SIG-M5 treated with dmso at 0.1 percent for 504 hours (cell line): Measurements from ENCODE around the gene TLE4.
"Not testable (repeated sequence)": the region's sequence is repeated elsewhere in the genome, so short reads cannot be mapped to it uniquely, and the experiment has no call there.

Source experiments
- DNase-seq: peaks from one replicate; lab custom pipeline; 2025; ENCODE audit not compliant: unreplicated experiment; lab: John Stamatoyannopoulos, UW

The TLE4 gene

DNA sequence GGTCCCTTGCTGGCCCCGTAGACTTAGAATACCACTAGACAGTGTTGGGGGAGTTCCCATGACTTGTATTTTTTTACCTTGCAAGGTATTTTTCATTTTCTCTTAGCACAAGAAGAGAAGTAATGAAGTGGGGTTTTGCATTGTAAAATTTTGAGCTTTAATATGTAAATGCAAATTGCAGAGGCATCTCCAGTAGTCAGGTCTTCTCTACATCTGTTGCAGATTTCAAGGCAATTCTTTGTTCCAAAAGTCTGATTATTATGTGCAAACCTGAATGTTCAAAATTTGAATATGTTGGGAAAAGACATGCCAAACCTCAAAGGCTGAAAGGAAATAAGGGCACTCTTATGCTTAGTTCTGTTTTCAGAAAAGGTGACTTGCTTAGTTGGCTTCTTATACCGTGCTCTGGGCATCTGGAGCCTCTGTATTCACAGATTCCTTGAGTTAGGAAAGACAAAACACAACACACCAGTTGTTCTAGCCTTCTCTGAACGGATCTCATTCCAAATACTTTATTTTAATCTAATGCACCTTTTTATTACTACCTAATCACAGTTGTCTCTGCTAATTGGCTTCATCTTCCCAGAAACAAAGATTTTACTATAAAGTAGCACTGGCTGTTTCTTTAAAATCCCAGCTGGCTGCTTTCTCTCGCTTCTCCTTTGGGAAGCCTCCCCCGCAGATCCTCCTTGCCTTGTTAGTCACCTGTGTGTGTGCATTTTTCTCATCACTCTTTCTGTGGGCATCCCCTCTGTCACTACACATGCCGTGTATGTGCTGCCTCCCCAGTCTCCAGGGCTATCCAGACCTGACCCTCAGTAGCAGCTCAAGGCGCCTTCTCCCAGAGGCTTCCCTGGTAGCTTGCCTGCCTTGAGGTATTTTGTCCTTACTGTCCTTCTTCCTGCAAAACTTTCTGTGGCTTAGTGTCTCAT, 138.2 kb downstream of the TLE4 start:
- DNase-seq, result no peak

DNA sequence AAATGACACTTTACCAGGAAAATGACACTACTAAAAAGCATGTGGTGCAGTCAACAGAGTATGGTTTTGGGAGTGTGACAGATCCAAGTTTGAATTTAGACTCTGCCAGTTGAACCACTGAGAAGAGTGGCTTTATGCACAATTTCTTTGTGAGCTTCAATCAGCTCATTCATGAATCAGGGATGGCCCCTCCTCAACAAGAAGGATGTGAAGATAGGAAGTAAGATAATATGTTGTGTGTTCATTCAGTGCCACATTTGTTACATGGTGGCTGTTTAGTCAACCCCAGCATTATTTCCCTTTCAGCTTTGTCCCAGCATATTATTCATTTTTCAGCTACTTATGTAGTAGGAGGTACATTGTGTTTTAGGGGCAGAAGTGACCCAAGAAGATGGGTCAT, 140.1 kb downstream of the TLE4 start:
- DNase-seq, result no peak

DNA sequence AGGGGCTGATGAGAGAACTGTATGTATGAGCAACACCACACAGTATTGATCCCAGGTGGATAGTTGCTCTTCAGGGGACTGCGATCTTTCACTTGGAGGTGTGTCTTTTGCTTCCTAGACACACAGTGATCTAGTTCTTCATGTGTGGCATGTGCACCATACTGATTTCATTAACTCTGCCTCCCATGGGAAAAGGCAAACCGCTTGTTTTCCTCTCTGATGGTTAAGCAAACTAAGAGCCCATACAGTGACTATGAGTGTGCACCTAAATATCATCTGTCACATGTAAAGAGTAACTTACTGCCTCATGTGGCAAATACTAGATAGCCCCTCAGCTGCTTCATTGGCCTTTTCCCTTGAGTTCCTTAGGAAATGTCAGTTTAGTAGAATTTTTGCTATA, 147.3 kb downstream of the TLE4 start:
- DNase-seq, result no peak

DNA sequence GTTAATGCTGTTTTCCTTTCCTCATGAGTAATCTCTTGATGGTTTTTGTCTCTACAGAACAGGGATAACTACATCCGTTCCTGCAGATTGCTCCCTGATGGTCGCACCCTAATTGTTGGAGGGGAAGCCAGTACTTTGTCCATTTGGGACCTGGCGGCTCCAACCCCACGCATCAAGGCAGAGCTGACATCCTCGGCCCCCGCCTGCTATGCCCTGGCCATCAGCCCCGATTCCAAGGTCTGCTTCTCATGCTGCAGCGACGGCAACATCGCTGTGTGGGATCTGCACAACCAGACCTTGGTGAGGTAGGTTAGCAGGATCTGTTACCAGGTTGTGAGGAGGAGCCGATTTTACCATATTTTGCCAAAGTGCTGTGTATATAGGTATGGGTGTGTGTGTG, 148.2 kb downstream of the TLE4 start:
- no peak for DNase-seq

DNA sequence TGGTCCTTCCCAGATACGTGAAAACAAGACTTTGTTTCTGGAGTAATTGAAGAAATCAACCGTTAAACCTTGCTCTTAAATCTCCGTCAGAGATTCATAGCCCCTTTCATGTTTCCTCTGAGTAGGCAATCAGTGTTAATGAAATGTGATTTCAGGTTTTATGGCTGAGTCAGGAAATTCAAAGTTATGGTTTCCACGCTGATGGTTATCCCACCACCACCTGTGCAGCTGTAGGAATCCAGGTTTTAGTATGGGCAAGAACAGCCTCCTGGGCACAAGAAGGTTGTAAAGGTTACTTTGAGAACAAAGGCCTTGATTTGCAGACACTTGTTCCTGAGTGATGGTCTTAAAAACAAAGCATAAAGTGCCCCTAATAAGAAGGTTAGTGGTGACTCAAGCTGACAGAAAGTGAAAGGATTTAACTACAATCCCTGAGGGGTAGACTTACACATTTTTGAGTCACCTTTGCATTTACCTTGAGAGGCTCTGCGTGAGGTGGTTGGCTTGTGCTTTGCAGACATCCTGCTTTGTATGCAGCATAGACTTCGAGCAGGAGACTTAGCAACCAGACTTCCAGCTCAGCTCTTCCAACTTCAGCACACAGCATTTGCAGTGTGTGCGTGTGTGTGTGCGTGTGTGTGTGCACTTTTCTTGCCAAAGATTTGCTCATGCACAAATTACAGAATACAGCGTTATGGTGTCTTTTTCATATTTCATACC, 159.6 kb downstream of the TLE4 start:
- no peak for DNase-seq

DNA sequence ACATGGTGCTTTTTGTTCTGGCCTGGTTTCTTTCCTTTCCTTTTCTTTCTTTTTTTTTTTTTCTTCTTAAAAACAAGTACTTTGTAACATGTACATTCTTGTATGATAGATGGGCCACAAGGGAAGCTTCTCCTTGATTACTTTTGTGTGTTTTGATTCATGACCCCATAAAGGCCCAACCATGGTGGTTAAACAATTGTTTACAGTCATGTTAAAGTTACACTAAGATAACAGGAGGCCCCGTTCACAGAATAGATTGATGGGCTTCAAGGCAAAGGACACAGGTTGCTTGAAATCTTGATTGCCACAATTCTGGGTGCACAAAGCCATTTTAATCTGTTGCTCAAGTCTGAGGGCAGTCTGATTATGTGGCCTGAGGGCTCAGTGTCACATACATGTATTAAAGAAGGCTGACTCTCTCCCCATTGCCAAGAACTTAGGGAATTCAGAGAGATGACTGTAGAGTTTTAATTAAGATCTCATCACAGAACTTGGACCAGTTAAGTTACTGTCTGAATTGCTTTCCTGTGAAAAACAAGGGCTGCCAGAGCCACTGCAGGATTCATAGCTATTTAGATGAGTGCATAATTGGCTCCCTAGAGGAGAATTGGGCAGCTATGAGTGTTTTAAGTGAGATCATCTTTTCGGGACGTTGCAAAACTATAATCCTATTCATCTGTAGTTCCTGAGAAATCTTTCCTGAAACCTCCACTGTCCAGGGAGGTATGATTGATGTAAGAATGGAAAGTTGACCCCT, 163.4 kb downstream of the TLE4 start:
- DNase-seq, result no peak

DNA sequence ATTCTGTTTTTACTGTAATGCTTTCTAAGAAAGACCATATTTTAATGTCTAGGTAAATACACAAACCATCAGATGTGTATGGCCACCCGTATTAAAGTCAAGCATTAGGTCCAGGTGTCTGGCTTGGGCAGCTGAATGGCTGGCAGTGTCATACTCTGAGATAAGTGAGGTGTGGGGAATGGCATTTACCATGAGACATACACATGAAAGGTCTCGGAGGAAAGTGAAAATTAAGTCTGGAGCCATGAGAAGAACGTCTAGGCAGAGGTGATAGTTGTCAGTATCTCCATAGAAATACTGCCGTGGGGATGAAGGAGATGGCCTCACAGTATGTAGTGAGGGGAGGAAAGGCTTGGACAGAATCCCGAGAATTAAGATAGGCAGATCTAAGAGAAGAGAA, 164.3 kb downstream of the TLE4 start:
- no peak for DNase-seq

DNA sequence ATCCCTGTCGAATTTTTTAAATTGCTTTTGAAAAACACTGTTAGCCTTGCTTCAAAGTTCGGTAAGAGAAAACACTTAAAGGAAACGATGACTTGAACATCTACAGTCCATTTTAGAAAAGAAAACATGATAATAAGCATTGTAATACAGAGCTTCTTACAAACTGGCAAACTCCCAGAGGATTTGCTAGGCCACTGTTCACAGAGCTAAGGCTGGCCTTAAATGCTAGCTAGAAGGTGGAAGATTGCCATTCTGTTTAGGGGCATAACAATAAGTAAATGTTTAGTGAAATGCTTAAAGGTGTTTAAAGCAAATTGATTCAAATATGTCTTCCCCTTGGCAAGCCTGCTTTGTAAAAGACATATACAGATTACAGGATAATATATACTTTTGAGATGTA, 169.6 kb downstream of the TLE4 start:
- DNase-seq, result no peak

DNA sequence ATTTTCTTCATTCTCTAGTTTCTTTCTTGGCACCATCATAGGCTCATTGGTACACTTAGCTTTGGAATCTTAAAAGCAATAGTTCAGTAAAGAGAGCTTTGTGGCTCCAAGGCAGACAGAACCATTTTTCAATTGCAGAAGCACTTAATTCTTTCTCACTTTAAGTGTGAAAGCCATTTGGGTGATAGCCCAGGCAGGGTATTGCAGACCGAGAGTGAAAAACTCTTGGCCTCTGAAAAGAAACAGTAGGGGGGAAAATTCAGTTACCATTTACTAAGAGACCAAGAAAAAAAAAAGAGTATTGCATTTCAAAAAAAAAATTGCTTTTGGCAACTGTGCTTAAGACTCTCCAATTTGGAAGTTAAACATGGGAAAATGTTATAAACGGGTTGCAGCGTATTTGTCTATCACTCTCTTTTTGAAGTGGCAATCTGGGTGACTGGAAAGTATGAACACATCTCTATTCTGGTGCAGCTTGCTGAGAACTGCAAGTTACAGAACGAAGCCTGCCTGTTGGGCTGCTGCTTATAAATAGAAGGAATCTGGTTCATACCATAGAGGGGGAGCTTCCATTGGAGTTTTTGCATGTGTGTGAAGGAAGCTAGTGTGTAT, 170.5 kb downstream of the TLE4 start:
- DNase-seq, result no peak

GRCh38 chr9:79744521-79744920, 172.8 kb downstream of the TLE4 start:
- no peak for DNase-seq

DNA sequence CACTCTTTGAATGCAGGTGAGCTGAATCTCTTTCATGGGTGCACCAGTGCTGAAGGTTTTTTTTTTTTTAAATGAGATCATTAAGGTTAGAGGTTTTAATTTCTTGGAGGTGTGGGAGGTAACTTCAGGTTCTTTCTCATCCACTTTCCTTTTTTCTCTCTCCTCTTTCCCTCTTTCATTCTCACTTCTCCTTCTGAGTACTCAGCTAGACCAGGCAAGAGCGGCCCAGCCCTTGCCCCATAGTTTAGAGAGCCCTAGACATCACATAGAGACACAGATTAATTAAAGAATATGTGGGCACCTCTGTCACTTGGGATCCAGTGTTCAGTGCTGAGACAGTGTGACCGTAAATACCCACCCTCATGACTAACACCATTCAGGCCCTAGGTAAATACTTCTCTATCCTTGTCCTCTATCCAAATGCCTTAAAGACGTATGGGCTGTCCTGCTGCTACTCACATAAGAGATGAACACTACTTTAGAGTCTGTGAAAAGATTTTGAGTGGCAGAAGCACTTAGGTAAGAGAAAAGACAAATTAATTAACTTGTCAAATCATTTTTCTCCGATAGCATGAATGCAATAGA, 174.1 kb downstream of the TLE4 start:
- no peak for DNase-seq

- DNase-seq, result not testable (repeated sequence)
Observed at GRCh38 chr9:79751895-79752466, 180.2 kb downstream of the TLE4 start.

- no peak for DNase-seq
Observed at GRCh38 chr9:79756414-79756813, 184.6 kb downstream of the TLE4 start.

DNA sequence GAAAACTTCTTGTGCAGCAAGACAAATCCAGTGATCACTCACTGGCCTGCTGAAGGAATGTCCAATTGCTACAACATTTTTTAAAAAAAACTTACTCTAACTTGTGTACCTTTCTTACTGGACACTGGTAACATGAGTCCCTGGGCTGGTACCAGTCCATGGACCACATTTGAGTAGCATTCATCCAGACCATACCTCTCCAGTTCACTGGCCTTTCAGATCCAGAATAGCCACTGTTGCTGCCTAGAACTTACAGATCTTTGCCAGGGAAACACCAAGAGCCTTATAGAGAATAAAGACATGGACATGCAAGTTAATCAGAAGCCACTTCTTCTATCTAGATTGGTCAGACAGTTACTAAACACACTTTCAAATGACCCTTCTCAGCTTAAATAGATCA, 185.3 kb downstream of the TLE4 start:
- DNase-seq, result no peak

DNA sequence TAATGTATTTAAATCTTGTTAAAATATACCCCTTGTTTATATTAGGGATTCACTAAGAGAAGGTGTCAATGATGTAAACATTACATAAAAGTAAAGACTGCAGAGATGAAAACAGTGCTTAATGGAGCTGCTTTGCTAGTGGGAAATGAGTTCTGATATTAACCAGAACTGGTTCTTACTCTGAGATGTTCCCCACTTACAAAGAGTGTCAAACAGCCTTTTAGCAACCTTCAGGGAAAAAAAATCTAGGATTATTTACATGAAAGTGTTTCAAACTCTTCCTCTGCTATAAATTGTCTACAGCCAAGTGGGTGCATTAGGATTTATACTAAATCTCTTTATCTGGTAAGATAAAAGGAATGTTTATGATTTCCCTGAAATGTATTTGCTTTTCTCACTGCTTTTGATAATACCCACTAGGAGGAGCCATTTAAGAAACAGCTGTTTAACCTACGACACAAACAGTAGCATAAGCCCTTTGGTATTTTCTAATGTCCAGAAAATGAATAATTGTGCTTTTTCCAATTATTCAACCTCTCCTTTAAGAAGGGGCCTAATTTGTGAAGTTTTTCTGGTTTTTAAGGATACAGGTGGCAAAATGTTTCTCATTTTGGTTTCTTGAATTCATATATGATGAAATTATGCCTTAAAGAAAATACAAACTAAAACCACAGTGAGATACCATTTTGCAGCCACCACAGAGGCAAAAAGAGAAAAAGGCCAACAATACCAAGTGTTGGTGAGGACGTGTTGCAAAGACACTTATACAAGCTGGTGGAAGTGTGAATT, 186.3 kb downstream of the TLE4 start:
- DNase-seq, result no peak

DNA sequence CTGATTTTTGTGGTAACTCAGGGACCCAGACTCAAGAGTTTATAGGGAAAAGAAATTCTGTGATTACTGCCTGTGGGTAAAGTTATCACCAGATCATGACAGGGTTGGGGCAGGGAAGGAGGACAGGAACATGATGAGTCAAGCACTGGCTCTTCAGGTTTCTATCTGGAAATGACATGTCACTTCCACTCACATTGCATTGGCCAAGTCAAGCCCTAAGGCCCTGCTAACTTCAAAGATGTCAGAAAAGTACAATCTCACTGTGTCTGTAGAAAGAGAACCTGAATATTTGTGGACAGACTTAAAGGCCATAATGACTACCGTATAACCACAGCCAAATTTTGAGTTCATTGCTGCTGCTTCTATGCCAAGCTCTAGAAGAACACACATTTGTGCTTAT, 187.7 kb downstream of the TLE4 start:
- no peak for DNase-seq

- DNase-seq, result no peak
Observed at GRCh38 chr9:79762070-79762469, 190.3 kb downstream of the TLE4 start.

- DNase-seq, result no peak
Observed at GRCh38 chr9:79763671-79764285, 192.0 kb downstream of the TLE4 start.

DNA sequence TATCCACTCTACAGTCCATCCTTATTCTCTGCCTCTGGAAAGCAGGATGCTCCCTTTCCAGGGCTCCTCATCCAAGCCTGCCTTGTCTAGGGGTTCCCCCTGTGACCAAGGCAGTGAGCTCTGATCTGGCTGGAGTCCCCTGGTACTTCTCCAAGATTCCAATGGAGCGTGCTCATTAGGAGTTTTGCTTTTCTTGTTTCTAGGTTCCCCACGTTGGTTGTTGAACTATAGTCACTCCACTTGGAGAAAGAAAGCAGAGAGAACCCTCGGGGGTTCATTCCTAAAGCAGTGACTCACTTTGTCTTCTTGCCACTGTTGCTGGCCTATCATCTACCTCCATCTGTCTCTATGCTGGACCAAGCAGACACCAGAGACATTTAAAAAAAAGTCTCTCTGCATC, 192.6 kb downstream of the TLE4 start:
- peak; percentile 8 for DNase-seq
